ENCODE measurements around the gene OTOS.

Gene OTOS

DNA sequence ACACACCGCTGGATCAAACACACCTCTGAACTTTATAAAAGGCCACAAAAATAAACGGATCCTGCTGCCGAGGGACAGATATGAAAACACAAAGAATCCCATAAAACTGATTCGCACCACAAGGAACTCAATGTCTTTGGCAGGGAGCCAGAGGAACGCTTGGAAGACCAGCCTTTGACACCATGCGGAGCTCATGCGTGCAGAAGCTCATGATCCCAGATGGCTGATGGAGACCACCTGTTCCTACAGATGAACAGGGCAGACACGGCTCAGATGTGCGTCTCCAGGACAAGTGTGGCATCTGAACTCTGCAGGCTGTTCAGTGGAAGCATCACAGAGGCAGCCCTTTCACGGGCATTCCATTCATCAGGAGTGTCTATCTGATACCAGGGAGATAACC is 29.2 kb downstream of the OTOS start:
- no peak for DNase-seq

DNA sequence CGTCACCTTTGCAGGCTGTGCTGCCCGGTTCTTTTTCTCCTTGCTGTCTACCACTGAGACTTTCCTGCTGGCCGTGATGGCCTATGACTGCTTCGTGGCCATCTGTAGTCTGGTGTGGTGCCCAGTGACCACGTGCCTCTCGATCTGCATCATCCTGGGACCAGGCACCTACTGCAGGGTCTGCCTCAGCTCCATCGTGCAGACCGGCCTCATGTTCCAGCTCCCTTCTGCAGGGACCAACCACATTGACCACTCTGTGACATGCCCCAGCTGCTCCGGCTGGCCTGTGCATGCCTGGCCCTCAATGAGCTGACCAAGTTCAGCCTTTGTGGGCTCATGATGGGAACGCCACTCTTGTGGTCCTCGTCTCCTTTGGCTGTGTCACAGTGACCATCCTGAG is 31.1 kb downstream of the OTOS start:
- DNase-seq, result no peak

DNA sequence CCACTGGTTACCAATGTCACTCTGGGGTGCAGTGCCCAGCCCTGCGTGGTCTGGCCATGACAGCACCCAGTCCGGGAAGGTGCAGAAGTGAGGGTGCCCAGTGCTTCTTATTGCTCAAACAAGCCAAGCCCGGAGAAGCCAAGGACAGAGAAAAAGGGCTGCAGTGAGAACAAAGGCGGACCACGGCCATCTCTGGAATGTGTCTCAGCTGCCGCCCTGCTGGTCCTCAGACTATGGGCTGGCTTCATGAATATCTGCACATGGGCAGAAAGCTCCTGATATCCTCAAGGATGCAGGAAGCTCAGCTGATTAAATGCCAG is 33.0 kb downstream of the OTOS start:
- no peak for DNase-seq

DNA sequence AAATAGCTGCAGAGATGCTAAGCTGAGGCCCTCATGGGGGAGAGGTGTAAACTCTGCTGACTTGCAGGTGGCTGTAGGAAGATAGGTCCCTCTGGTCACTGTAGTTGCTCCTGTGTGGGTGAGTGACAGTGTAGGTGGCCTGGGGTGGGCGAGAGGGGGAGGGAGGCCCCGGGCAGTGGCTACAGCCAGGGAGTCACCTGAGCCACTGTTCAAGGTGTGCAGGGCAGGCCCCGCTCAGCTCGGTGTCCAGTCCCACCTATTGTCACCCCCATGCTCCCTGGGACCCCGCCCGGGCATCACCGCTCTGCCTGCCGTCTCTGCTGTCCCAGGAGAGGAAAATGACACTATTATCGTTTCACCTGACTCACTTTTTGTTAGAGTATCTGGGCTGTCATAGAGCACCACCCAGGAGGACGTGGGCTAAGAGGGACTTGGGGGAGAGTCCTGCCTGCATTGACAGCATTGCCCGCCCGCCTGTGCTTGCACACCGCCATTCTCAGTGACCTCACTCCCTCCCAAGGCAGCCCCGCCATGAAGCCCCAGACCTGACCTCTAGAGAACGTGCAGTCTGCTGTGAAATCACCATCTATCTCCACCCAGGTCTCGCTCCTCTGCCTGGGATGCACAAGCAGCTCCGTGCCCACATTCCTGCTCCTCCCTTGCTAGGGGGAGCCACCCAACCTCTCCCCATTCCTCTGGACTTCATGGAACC is 33.5 kb downstream of the OTOS start:
- no peak for DNase-seq

DNA sequence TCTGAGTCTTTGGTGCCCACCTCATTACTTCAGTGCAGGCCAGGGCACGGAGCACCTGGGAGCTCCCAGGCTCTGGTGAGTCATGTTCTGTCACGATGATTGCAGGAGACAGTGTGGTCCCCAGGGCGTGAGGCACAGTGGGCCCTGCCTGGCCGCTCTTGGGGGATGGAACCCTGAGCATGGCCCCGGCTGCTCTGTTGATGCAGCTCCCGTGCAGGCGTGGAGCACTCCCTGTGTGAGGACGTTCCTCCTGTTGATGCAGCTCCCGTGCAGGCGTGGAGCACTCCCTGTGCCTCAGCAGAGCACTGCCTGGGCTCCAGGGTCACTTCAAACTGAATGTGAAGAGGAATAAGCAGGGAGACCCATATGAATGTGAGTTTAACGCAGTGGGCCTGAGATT is 34.5 kb downstream of the OTOS start:
- DNase-seq, result no peak

DNA sequence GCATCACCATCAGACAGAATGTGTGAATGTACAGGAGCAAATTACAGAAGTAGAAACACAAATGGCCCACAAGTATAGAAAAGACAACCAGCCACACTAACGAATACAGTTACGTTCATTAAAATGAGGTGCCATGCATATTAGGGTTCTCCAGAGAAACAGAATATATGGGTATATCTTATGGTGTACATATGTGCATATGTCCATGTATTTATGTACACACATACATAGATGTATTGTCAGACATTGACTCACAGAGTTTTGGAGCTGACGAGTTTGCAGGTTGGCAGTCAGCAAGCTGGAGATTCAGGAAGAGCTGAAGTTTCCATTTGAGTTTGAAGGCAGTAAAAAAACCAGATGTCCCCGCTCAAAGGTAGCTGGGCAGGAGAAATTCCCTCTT is 37.3 kb downstream of the OTOS start:
- DNase-seq, result no peak

DNA sequence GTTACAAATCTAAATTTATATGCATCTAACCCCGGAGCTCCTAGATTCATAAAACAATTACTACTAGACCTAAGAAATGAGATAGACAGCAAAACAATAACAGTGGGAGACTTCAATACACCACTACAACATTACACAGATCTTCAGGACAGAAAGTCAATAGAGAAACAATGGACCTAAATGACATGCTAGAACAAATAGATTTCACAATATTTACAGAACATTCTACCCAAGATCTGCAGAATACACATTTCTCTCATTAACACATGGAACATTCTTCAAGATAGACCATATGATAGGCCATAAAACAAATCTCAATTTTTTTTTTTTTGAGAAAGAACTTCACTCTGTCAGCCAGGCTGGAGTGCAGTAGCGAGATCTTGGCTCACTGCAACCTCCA is 42.1 kb downstream of the OTOS start:
- DNase-seq, result no peak

DNA sequence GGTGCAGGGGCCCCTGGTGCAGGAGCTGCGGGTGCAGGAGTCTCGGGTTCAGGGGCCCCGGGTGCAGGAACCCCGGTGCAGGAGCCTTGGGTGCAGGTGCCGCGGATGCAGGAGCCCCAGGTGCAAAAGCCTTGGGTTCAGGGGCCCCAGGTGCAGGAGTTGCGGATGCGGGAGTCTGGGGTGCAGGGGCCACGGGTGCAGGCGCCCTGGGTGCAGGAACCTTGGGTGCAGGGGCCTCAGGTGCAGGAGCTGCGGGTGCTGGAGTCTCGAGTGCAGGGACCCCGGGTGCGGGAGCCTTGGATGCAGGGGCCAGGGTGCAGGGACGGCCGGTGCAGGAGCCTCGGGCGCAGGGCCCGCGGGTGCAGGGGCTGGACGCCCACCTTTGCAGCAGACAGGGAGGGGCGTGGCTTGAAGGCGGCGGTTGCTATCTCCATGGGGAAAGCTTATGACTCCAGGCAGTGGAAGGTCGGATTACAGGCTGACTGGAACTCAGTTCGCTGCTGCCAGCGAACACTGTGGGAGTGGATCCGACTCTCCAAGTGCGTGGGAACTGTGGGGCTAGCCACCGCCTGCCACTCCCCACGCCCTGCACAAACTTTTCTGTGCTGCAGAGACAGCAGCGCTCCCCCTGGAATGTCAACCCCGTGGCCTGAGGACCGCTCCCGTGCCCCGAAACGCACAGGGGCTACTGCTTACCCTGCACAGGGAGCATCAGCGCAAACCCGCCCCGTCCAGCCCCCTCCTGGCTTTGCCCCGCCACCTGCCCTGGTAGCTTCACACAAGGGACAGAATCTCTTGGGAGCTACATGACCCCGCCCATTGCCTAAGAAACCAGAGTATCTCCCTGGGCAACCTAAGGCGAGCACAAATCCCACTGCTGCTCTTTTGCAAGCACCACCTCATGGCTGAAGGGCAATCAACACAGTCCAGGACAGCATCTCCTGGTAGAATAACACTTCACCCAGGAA is 44.6 kb downstream of the OTOS start:
- no peak for DNase-seq

DNA sequence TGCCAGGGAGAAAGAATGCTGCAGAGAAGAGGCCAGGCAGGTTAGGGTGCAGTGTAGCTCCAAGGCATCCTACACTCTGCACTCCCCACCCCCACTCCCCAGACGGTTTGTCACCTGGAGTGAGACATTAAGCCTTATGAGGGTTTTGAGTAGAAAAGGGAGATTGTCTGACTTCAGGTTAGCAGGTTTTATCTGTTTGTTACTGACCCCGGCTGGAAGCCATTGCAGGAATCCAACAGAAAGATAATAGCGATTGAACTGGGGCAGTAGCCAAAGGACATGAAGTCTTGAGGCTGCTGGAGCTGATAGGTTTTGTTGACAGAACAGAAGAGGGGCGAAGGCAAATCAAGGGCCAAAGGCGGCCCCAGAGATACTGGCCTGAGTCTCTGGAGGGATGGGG is 51.2 kb downstream of the OTOS start:
- DNase-seq, result no peak
